Measurements from ENCODE around the gene ABLIM1. TPM values are rescaled to one million over a fixed set of nuclear protein-coding genes. Genes with fewer than 3 reads are reported as not detected.
"Not testable (repeated sequence)": the region's sequence is repeated elsewhere in the genome, so short reads cannot be mapped to it uniquely, and the experiment has no call there.

Gene ABLIM1
- total RNA-seq, 4 donors from 2014 or later: 152 to 373 (median 209) TPM

GRCh38 chr10:114698271-114699061 lies 40.4 kb upstream of the ABLIM1 start:
- no peak overlapping the region for H3K4me3 ChIP-seq
- DNase-seq (ENCODE audit: low spot score in 2 of 2): no peak
- no peaks in the 10 kb centered on the region for H3K9me3 ChIP-seq
- H3K27me3 ChIP-seq: no peaks in the 10 kb centered on the region
- H3K36me3 ChIP-seq: no peaks in the 10 kb centered on the region
- H3K4me1 ChIP-seq: peaks cover 0 to 14% (median 0%) of the 10 kb centered on the region in 4 donors
- TF ChIP-seq EP300 (IDR thresholded peaks at IDR 0.05) (no peak), POLR2A (IDR thresholded peaks at IDR 0.05) (no peak)
- H3K27ac ChIP-seq: peak overlapping the region in 1 of 4 donors; percentile 47

- no peak overlapping the region for H3K4me3 ChIP-seq
- H3K9me3 ChIP-seq: no peaks in the 10 kb centered on the region
- H3K4me1 ChIP-seq: peaks cover 0 to 22% (median 0%) of the 10 kb centered on the region in 4 donors
- peak overlapping the region in 1 of 4 donors; percentile 47 for H3K27ac ChIP-seq
- no peak for DNase-seq (ENCODE audit: low spot score in 2 of 2)
- no peak for TF ChIP-seq POLR2A (IDR thresholded peaks at IDR 0.05)
- TF ChIP-seq EP300 (IDR thresholded peaks at IDR 0.05): no peak
- TF ChIP-seq CTCF (IDR thresholded peaks at IDR 0.05): no peak
- H3K36me3 ChIP-seq: no peaks in the 10 kb centered on the region
- no peaks in the 10 kb centered on the region for H3K27me3 ChIP-seq
- 87 to 92% methylated on average over 8 to 10 of the region's 10 CpGs for WGBS, 2 donors
Observed at GRCh38 chr10:114697061-114697598, 39.1 kb upstream of the ABLIM1 start.

DNA sequence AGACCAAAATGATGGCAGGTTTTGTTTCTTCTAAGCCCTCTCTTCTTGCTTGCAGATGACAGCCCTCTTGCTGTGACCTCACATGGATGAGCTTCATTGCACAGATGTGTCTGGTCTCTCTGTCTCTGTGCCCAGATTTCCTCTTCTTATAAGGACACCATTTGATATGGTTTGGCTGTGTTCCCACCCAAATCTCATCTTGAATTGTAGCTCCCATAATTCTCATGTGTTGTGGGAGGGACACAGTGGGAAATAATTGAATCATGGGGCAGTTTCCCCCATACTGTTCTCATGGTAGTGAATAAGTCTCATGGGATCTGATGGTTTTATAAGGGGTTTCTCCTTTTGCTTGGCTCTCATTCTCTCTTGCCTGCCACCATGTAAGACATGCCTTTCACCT lies 38.2 kb upstream of the ABLIM1 start:
- not testable (repeated sequence) for H3K27ac ChIP-seq; H3K27me3 ChIP-seq; DNase-seq (ENCODE audit: low spot score in 2 of 2); H3K9me3 ChIP-seq; H3K36me3 ChIP-seq; H3K4me3 ChIP-seq
- H3K4me1 ChIP-seq: peaks cover 0 to 28% (median 0%) of the 10 kb centered on the region in 4 donors

GRCh38 chr10:114694752-114695151 lies 36.7 kb upstream of the ABLIM1 start:
- no peak overlapping the region for H3K4me3 ChIP-seq
- H3K27me3 ChIP-seq: no peaks in the 10 kb centered on the region
- no peaks in the 10 kb centered on the region for H3K9me3 ChIP-seq
- H3K4me1 ChIP-seq: peaks cover 0 to 34% (median 0%) of the 10 kb centered on the region in 4 donors
- TF ChIP-seq POLR2A (IDR thresholded peaks at IDR 0.05) (no peak), CTCF (IDR thresholded peaks at IDR 0.05) (peak in 2 of 5 experiments; percentile 11 to 32), EP300 (IDR thresholded peaks at IDR 0.05) (no peak)
- DNase-seq (ENCODE audit: low spot score in 2 of 2): no peak
- H3K36me3 ChIP-seq: no peaks in the 10 kb centered on the region
- no peak overlapping the region for H3K27ac ChIP-seq
- 52 to 68% methylated on average over 8 of the region's 8 CpGs for WGBS, 2 donors

DNA sequence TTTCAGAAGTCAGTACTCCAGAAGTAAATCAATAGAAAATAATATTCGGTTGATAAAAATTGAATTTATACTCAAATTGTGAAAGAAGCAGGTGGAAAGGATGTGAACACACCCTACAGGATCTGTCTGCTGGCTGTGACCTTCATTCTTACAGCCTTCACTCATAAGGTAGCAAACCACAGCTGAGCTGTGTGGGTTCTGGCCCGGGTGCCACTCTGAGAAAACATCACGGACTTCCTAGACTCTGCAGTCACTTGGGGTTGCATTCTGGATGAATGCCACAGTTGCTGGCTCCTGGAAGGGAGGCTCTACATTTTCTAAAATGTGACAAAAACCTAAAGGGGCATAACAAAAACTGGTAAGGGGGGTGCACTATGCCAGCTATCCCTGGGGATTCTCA lies 36.0 kb upstream of the ABLIM1 start:
- Histone ChIP-seq H3K36me3 (no peaks in the 10 kb centered on the region), H3K4me3 (no peak overlapping the region), H3K27me3 (no peaks in the 10 kb centered on the region)

More for the DNA sequence above, 36.0 kb upstream of the ABLIM1 start:
- H3K4me1 ChIP-seq: peaks cover 0 to 34% (median 0%) of the 10 kb centered on the region in 4 donors
- no peaks in the 10 kb centered on the region for H3K9me3 ChIP-seq
- H3K27ac ChIP-seq: no peak overlapping the region
- no peak for DNase-seq (ENCODE audit: low spot score in 2 of 2)
- WGBS, 2 donors: 36 to 54% methylated on average over 3 of the region's 3 CpGs
- TF ChIP-seq EP300 (IDR thresholded peaks at IDR 0.05): no peak
- TF ChIP-seq CTCF (IDR thresholded peaks at IDR 0.05): no peak
- no peak for TF ChIP-seq POLR2A (IDR thresholded peaks at IDR 0.05)
